Bronchial epithelial cell (primary cell): ENCODE measurements around the gene CHD1L. TPM values are rescaled to one million over a fixed set of nuclear protein-coding genes. Genes with fewer than 3 reads are reported as not detected.
"Not testable (repeated sequence)": the region's sequence is repeated elsewhere in the genome, so short reads cannot be mapped to it uniquely, and the experiment has no call there.

ENCODE experiments used
- DNase-seq: peaks from one replicate; pipeline ENCODE4 v3.0.0-alpha.2; 2010; ENCODE audit warnings: low read depth
- FAIRE-seq: peaks from 2 replicates; lab custom pipeline; 2011; peaks lifted over from hg19 to GRCh38; lab: Jason Lieb, UNC
- H3K27me3 ChIP-seq: 2 replicates; pipeline ENCODE4 v1.5.1; 2011; ENCODE audit warnings: low read length; ENCODE audit not compliant: control insufficient read depth, insufficient read depth
- H3K36me3 ChIP-seq: 2 replicates; pipeline ENCODE4 v1.5.1; 2011; ENCODE audit warnings: low read length; ENCODE audit not compliant: control insufficient read depth, insufficient read depth
- H3K4me3 ChIP-seq: 2 replicates; pipeline ENCODE4 v1.5.1; 2011; ENCODE audit warnings: mild to moderate bottlenecking, low read depth, low read length, control low read depth
- total RNA-seq: library from RNA; depleted of rRNA; stranded (reverse); fragments of >200 nt; gene quantifications from 2 replicates; pipeline ENCODE4 v1.2.1, GENCODE V29; 2014
- TF ChIP-seq, protein P1 (sequence below): IDR thresholded peaks from 2 replicates; pipeline ENCODE4 v1.5.1; 2011; ENCODE audit warnings: mild to moderate bottlenecking, moderate library complexity, low read length, control low read depth, inconsistent platforms; ENCODE audit not compliant: insufficient read depth, severe bottlenecking

The CHD1L gene
- total RNA-seq, 1 donor from 2014 or later = 30.8 TPM

DNA sequence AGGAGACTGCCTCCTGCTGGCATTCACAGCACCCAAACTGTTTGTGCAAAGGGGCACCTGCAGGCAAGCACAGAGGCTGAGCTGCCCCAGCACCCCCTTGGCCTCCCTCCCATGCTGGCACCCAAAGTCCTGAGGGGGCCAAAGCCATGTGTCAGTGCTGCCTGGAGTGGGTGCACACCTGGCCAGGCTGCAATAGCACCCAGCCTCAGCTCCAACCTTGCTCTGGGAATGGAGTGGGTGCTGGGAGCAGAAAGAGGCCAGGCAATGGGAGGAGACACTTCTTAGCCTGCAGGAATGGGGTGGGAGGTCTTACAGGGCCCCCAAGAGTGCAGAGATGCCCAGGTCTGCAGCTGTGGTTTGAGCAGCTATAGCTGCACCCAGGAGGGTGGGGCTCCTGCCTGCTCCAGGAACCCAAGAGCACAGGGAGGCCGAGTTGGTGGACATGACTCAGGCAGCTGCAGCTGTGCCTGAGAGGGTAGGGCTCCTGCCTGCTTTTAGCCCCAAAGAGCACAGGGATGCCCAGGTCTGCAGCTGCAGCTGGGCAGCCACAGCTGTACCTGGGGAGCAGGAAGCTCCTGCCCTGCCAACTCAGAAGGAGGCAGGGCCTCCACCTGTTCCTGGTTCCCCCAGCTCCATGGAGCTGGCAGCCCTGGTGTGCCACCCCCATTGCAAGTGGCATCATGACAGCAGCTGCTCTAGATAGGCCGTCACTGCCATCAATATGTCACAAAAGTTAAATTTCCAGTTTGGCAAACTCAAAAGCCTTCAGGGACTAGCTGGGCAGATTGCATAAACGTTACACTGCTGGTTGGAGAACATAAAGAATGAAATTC, 5.3 kb upstream of the CHD1L start:
- no peak overlapping the region for H3K4me3 ChIP-seq
- FAIRE-seq (no peak), DNase-seq (peak; percentile 60)
- TF ChIP-seq, protein P1, sequence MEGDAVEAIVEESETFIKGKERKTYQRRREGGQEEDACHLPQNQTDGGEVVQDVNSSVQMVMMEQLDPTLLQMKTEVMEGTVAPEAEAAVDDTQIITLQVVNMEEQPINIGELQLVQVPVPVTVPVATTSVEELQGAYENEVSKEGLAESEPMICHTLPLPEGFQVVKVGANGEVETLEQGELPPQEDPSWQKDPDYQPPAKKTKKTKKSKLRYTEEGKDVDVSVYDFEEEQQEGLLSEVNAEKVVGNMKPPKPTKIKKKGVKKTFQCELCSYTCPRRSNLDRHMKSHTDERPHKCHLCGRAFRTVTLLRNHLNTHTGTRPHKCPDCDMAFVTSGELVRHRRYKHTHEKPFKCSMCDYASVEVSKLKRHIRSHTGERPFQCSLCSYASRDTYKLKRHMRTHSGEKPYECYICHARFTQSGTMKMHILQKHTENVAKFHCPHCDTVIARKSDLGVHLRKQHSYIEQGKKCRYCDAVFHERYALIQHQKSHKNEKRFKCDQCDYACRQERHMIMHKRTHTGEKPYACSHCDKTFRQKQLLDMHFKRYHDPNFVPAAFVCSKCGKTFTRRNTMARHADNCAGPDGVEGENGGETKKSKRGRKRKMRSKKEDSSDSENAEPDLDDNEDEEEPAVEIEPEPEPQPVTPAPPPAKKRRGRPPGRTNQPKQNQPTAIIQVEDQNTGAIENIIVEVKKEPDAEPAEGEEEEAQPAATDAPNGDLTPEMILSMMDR = no peak
- no peaks in the 10 kb centered on the region for H3K27me3 ChIP-seq
- H3K36me3 ChIP-seq = no peaks in the 10 kb centered on the region

DNA sequence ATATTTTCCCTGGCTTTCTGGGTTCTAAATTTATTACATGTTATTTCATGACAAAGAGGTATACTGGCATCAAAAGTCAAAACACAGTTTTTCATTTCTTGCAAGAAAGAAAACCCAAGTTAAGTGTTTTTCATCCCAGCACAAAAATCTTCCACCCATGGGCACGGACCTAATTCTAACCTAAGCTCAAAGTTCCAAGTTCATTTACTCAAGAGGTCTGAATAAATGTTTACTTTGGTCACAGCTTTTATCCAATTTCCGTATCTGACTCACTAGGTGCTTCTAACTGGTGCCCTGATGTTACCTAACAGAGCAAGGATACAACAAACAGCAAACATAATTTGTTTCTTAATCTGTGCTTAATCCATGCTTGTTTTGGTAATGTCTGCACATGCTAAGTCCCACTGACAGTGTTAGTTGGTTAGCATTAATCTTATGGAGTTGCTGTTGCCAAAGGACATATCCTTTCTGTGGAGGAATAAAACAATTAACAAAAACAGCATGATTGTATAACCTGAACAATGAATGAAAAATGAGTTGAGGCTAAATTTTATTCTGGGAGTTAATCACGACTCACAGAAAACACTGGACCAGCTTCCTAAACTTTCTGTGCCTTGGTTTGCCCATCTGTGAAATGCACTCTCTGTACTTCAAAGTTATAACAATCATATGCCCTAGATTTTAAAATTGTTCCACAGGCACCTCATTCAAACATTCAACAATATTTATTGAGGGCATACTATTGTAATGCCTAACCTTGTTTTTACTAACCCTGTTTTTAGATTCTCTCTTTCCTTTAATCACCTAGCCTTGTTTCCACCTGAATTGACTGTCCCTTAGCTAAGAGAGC, 4.2 kb upstream of the CHD1L start:
- no peak overlapping the region for H3K4me3 ChIP-seq
- DNase-seq = peak; percentile 81
- no peak for FAIRE-seq
- H3K27me3 ChIP-seq = no peaks in the 10 kb centered on the region
- H3K36me3 ChIP-seq = no peaks in the 10 kb centered on the region
- TF ChIP-seq, protein P1 = no peak

DNA sequence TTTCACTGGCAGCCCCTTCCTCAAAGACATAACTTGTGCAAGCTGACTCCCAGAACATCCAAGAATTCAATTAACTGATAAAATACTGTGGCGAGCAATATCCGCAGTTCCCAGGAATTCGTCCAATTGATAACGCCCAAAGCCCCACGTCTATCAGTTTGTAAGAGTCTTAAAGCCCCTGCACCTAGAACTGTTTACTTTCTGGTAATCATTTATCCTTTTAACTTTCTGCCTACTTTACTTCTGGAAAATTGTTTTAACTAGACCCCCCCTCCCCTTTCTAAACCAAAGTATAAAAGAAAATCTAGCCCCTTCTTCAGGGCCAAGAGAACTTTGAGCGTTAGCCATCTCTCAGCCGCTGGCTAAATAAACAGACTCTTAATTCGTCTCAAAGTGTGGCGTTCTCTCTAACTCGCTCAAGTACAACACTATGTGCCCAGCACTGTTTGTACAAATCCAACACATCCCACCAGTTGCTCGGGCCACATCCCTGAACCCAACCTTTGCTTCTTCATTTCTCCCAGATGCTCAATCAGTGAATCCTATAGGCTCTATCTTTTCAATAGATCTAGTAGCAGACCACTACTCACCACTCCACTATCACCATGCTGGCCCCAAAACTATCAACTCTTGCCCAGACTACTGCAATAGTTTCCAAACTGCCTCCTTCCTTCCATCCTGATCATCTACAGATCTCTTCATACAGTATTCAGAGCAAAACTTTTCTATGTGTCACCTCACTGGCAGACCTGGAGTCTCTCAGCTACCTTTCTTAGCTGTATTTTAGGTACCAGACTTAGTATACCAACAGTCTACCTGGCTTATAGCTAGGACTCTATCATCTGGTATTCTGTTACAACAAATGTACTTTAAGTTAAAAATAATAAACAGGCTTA, 3.3 kb upstream of the CHD1L start:
- TF ChIP-seq, protein P1 = no peak
- no peak overlapping the region for H3K4me3 ChIP-seq
- no peaks in the 10 kb centered on the region for H3K36me3 ChIP-seq
- no peaks in the 10 kb centered on the region for H3K27me3 ChIP-seq
- no peak for DNase-seq
- FAIRE-seq = no peak

DNA sequence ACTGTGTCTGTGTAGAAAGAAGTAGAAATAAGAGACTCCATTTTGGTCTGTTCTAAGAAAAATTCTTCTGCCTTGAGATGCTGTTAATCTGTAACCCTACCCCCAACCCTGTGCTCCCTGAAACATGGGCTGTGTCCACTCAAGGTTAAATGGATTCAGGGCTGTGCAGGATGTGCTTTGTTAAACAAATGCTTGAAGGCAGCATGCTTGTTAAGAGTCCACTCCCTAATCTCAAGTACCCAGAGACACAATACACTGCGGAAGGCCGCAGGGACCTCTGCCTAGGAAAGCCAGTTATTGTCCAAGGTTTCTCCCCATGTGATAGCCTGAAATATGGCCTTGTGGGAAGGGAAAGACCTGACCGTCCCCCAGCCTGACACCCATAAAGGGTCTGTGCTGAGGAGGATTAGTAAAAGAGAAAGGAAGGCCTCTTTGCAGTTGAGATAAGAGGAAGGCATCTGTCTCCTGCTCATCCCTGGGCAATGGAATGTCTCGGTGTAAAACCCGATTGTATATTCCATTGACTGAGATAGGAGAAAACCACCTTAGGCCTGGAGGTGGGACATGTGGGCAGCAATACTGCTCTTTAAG, 2.3 kb upstream of the CHD1L start:
- not testable (repeated sequence) for DNase-seq, H3K4me3 ChIP-seq, FAIRE-seq, H3K36me3 ChIP-seq, H3K27me3 ChIP-seq

DNA sequence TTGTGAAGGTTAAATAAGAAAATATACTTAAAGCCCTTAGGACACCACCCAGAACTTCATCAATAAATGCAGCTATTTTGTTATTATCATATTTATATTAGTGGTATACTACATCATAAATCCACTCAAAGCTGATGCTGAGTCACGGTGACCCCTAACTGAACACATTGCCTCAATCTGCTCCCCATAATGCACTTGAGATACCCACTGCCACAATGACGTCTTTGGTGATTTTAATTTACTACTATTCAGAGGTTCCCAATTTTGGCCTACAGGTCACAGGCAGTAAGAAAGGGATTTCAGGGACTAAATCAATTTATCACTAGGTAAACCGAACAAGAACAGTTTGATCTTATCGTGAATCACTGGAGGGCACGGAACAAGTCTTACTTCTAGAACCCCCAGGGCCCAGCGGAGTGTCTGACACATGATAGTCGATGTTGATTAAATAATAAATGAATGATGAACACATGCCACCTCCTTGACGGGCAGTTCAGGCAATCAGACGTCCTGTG, 493 bp upstream of the CHD1L start:
- H3K4me3 ChIP-seq = no peak overlapping the region
- H3K27me3 ChIP-seq = no peaks in the 10 kb centered on the region
- no peak for DNase-seq
- TF ChIP-seq, protein P1 = no peak
- FAIRE-seq = no peak
- H3K36me3 ChIP-seq = no peaks in the 10 kb centered on the region
